Stimulated activated effector memory CD8-positive, alpha-beta T cell treated with anti-CD3 and anti-CD28 coated beads, Interleukin-12 subunit alpha, Interleukin-12 subunit beta, amount 100 ng/mL, for 72 hours (primary cell): ENCODE results near the gene KSR1.

Source experiments
- ATAC-seq: fragments of 150-1000 bp; cut with Tn5 transposase; 2 replicates; pipeline ENCODE4 v1.10.0; 2021
- DNase-seq, 2 donors: peaks; one replicate each; pipeline ENCODE4 v3.0.0; 2021 to 2022; ENCODE audit warnings: low spot score in 2 of 2
- H3K27ac Mint-ChIP-seq: one replicate; pipeline ENCODE4 v1.8.0; 2022; ENCODE audit warnings: mild to moderate bottlenecking, mixed read lengths
- H3K36me3 Mint-ChIP-seq: one replicate; pipeline ENCODE4 v1.8.0; 2022; ENCODE audit warnings: mild to moderate bottlenecking, mixed read lengths
- H3K4me1 Mint-ChIP-seq: one replicate; pipeline ENCODE4 v1.8.0; 2022; ENCODE audit warnings: mixed read lengths
- H3K4me3 Mint-ChIP-seq: one replicate; pipeline ENCODE4 v1.8.0; 2022; ENCODE audit warnings: mild to moderate bottlenecking, mixed read lengths
- H3K9me3 Mint-ChIP-seq: one replicate; pipeline ENCODE4 v1.8.0; 2022; ENCODE audit warnings: mixed read lengths

The KSR1 gene

GRCh38 chr17:27579897-27580321 is 123.7 kb downstream of the KSR1 start:
- peaks cover 25% of the 10 kb centered on the region for H3K36me3 Mint-ChIP-seq
- H3K27ac Mint-ChIP-seq = peak overlapping the region; percentile 83
- peak in 1 of 2 donors; percentile 67 for DNase-seq
- peak; percentile 80 for ATAC-seq
- H3K4me3 Mint-ChIP-seq = peak overlapping the region; percentile 48
- no peaks in the 10 kb centered on the region for H3K9me3 Mint-ChIP-seq
- H3K4me1 Mint-ChIP-seq = peaks cover 65% of the 10 kb centered on the region

GRCh38 chr17:27581016-27581415 is 124.8 kb downstream of the KSR1 start:
- H3K27ac Mint-ChIP-seq = no peak overlapping the region
- peaks cover 25% of the 10 kb centered on the region for H3K36me3 Mint-ChIP-seq

GRCh38 chr17:27582696-27583095 is 126.4 kb downstream of the KSR1 start:
- DNase-seq (no peak), ATAC-seq (no peak)
- no peak overlapping the region for H3K4me3 Mint-ChIP-seq

More at GRCh38 chr17:27581016-27581415, 124.8 kb downstream of the KSR1 start:
- no peaks in the 10 kb centered on the region for H3K9me3 Mint-ChIP-seq
- H3K4me1 Mint-ChIP-seq = peaks cover 54% of the 10 kb centered on the region
- ATAC-seq = no peak
- DNase-seq = no peak
- no peak overlapping the region for H3K4me3 Mint-ChIP-seq

GRCh38 chr17:27585153-27585681 is 129.0 kb downstream of the KSR1 start:
- Mint-ChIP-seq H3K9me3 (no peaks in the 10 kb centered on the region), H3K4me1 (peaks cover 13% of the 10 kb centered on the region), H3K4me3 (no peak overlapping the region), H3K27ac (no peak overlapping the region), H3K36me3 (peaks cover 21% of the 10 kb centered on the region)
- ATAC-seq (no peak), DNase-seq (no peak)

More at GRCh38 chr17:27582696-27583095, 126.4 kb downstream of the KSR1 start:
- H3K27ac Mint-ChIP-seq = no peak overlapping the region
- H3K4me1 Mint-ChIP-seq = peaks cover 38% of the 10 kb centered on the region
- H3K9me3 Mint-ChIP-seq = no peaks in the 10 kb centered on the region
- peaks cover 27% of the 10 kb centered on the region for H3K36me3 Mint-ChIP-seq

GRCh38 chr17:27585792-27586191 is 129.5 kb downstream of the KSR1 start:
- peaks cover 11% of the 10 kb centered on the region for H3K4me1 Mint-ChIP-seq
- no peaks in the 10 kb centered on the region for H3K9me3 Mint-ChIP-seq
- H3K36me3 Mint-ChIP-seq = peaks cover 19% of the 10 kb centered on the region
- no peak overlapping the region for H3K27ac Mint-ChIP-seq
- H3K4me3 Mint-ChIP-seq = no peak overlapping the region
- ATAC-seq (no peak), DNase-seq (no peak)

DNA sequence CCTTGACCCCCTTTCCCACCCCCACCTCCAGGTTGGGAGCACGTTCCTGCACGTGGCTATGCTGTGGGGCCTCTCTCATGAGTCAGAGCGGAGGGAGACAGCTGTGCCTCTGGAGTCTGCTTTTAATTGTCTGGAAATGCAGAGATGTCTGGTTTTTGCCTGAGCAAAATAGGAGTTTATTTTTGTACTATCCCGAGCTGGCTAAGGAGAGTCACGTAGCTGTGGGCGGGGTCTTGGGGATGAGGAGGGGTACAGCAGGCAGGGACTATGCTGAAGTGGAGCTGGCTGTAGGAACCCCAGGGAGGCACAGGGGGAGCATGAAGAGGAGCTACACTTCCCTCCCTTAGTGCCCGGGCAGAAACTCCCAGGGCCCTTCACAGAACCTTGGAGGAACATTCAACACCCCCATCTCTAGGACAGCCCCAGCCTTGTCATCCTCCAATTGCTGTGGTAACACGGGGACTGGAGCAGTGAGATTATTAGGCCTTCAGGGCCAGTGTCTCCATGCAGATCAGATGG is 130.0 kb downstream of the KSR1 start:
- no peak overlapping the region for H3K27ac Mint-ChIP-seq
- H3K4me1 Mint-ChIP-seq = peaks cover 8% of the 10 kb centered on the region
- no peaks in the 10 kb centered on the region for H3K9me3 Mint-ChIP-seq
- DNase-seq (no peak), ATAC-seq (no peak)
- no peak overlapping the region for H3K4me3 Mint-ChIP-seq
- peaks cover 19% of the 10 kb centered on the region for H3K36me3 Mint-ChIP-seq

DNA sequence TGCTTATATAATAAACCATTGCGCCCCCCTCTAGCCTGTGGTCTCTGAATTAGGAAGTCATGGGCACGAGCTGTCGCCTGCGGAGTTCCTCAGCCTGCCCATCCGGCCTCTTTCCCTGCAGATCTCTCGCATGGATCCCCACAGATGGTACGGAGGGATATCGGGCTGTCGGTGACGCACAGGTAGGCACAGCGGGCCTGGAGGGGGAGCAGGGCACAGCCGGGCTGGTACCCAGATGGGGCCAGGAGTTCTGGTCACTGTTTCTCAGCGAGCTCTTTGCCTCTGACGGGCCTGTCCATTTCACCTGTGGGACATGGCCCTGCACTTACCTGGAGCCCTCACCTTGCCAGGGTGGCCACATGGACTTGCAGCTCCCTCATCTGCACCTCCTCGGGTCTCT is 132.1 kb downstream of the KSR1 start:
- H3K27ac Mint-ChIP-seq = peak overlapping the region; percentile 58
- DNase-seq (no peak), ATAC-seq (no peak)
- H3K36me3 Mint-ChIP-seq = peaks cover 27% of the 10 kb centered on the region
- no peak overlapping the region for H3K4me3 Mint-ChIP-seq
- H3K4me1 Mint-ChIP-seq = no peaks in the 10 kb centered on the region
- H3K9me3 Mint-ChIP-seq = no peaks in the 10 kb centered on the region

GRCh38 chr17:27590864-27591263 is 134.6 kb downstream of the KSR1 start:
- H3K4me1 Mint-ChIP-seq = peaks cover 16% of the 10 kb centered on the region
- no peak overlapping the region for H3K4me3 Mint-ChIP-seq
- peak overlapping the region; percentile 65 for H3K27ac Mint-ChIP-seq
- ATAC-seq = no peak
- H3K36me3 Mint-ChIP-seq = peaks cover 30% of the 10 kb centered on the region
- no peaks in the 10 kb centered on the region for H3K9me3 Mint-ChIP-seq
- DNase-seq = no peak

DNA sequence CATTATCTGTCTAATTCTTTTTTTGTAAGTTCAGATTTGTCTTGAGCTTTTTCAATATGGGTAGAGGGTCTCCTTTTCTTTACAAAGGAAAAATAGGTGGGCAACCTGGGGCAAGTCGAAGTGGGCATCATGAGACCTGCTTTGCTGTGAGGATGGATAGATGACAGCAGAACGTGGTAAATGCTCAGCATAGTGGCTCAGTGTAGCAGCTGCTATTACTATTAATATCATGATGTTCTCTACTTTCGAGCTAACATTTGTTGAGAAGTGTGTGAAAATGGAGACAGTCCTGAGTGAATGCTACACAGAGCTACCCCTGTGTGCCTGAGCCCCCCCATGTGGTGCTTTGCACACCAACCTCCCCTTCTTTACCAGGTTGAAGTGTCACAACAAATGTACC is 135.7 kb downstream of the KSR1 start:
- Mint-ChIP-seq H3K36me3 (peaks cover 38% of the 10 kb centered on the region), H3K27ac (peak overlapping the region; percentile 72)
- no peak for ATAC-seq

DNA sequence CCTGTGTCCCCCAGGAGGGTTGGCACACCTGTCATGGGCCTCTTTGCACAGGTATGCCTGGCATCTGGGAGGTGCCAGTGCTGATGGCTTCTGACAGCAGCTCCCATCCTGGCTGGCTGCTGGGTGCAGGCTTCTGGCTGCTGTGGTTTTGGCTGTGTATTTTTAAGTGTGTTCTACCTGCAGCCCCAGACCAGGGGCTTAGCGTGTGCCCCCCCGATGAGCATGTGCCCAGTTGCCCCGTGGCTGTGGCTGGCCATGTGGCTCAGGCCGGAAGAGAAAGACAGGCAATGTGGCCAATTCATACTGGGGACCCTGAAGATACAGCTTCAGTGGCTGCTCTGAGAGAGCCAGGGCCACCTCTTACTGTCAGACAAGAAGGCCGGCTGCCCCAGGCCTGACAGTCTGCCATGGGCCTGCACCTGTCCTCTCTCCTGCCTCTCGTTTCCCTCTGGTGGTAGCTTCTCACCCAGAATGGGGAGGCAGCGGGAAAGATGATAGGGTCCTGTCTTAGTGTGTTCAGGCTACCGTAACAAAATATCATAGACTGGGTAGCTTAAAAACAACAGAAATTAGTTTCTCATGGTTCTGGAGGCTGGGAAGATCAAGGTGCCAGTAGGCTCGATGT is 137.1 kb downstream of the KSR1 start:
- Mint-ChIP-seq H3K4me3 (no peak overlapping the region), H3K36me3 (peaks cover 41% of the 10 kb centered on the region), H3K27ac (peak overlapping the region; percentile 40), H3K9me3 (no peaks in the 10 kb centered on the region), H3K4me1 (peaks cover 17% of the 10 kb centered on the region)
- no peak for DNase-seq
- ATAC-seq = no peak

More for the DNA sequence above, 135.7 kb downstream of the KSR1 start:
- no peak for DNase-seq
- no peaks in the 10 kb centered on the region for H3K9me3 Mint-ChIP-seq
- peaks cover 17% of the 10 kb centered on the region for H3K4me1 Mint-ChIP-seq
- no peak overlapping the region for H3K4me3 Mint-ChIP-seq

GRCh38 chr17:27593857-27594255 is 137.6 kb downstream of the KSR1 start:
- Mint-ChIP-seq H3K4me3 (no peak overlapping the region), H3K36me3 (peaks cover 41% of the 10 kb centered on the region), H3K4me1 (peaks cover 17% of the 10 kb centered on the region), H3K27ac (peak overlapping the region; percentile 66), H3K9me3 (no peaks in the 10 kb centered on the region)
- ATAC-seq = no peak
- no peak for DNase-seq

GRCh38 chr17:27595208-27595607 is 139.0 kb downstream of the KSR1 start:
- Mint-ChIP-seq H3K4me1 (peaks cover 22% of the 10 kb centered on the region), H3K4me3 (no peak overlapping the region), H3K36me3 (peaks cover 48% of the 10 kb centered on the region), H3K9me3 (no peaks in the 10 kb centered on the region), H3K27ac (peak overlapping the region; percentile 66)
- DNase-seq = no peak
- peak; percentile 77 for ATAC-seq

DNA sequence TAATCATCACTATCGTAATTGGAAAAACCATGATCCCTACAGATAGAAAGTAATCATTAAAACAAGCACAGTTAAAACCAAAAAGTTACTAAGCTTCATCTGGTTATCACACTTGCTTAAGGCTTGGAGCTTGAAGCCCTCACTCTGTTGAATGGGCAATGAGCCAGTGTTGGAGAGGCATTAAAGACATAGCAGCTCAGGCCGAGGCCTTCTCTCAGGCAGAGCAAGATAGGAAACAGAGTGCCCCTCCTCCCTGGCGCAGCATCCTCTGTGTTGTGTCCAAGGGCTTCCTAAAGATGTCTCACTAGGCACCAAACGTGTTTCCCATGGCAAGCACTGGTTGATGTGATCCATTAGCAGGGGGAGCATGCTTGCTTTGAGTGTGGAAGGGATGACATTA is 139.8 kb downstream of the KSR1 start:
- Mint-ChIP-seq H3K4me3 (no peak overlapping the region), H3K9me3 (no peaks in the 10 kb centered on the region), H3K27ac (peak overlapping the region; percentile 66), H3K36me3 (peaks cover 57% of the 10 kb centered on the region), H3K4me1 (peaks cover 22% of the 10 kb centered on the region)
- ATAC-seq (no peak), DNase-seq (no peak)

GRCh38 chr17:27596566-27597187 is 140.4 kb downstream of the KSR1 start:
- Mint-ChIP-seq H3K36me3 (peaks cover 63% of the 10 kb centered on the region), H3K4me1 (peaks cover 22% of the 10 kb centered on the region), H3K27ac (peak overlapping the region; percentile 55), H3K9me3 (no peaks in the 10 kb centered on the region), H3K4me3 (no peak overlapping the region)
- ATAC-seq (no peak), DNase-seq (no peak)

- DNase-seq (no peak), ATAC-seq (no peak)
- H3K36me3 Mint-ChIP-seq = peaks cover 64% of the 10 kb centered on the region
- H3K27ac Mint-ChIP-seq = peak overlapping the region; percentile 55
- no peak overlapping the region for H3K4me3 Mint-ChIP-seq
- H3K4me1 Mint-ChIP-seq = peaks cover 22% of the 10 kb centered on the region
- no peaks in the 10 kb centered on the region for H3K9me3 Mint-ChIP-seq
Measured at GRCh38 chr17:27597188-27597580, 140.9 kb downstream of the KSR1 start.
